ENCODE measurements around the gene CREBL2.
"Not testable (repeated sequence)": the region's sequence is repeated elsewhere in the genome, so short reads cannot be mapped to it uniquely, and the experiment has no call there.

Gene CREBL2

GRCh38 chr12:12599750-12600643 is 11.7 kb upstream of the CREBL2 start:
- no peak for DNase-seq

- no peak for DNase-seq
Observed at GRCh38 chr12:12600659-12601058, 11.0 kb upstream of the CREBL2 start.

- no peak for DNase-seq
Observed at GRCh38 chr12:12604740-12605139, 6.9 kb upstream of the CREBL2 start.

- DNase-seq, result no peak
Observed at GRCh38 chr12:12606781-12607589, 4.7 kb upstream of the CREBL2 start.

GRCh38 chr12:12608557-12608957 is 3.1 kb upstream of the CREBL2 start:
- DNase-seq, result no peak

GRCh38 chr12:12609692-12610091 is 2.0 kb upstream of the CREBL2 start:
- DNase-seq, result no peak

GRCh38 chr12:12610711-12611110 is 965 bp upstream of the CREBL2 start:
- no peak for DNase-seq

GRCh38 chr12:12612358-12612757 is 682 bp downstream of the CREBL2 start:
- DNase-seq, result peak; percentile 38

GRCh38 chr12:12613344-12613743 is 1.7 kb downstream of the CREBL2 start:
- DNase-seq, result no peak

- DNase-seq, result no peak
Observed at GRCh38 chr12:12614342-12614741, 2.7 kb downstream of the CREBL2 start.

- DNase-seq, result no peak
Observed at GRCh38 chr12:12616512-12617310, 5.0 kb downstream of the CREBL2 start.

- not testable (repeated sequence) for DNase-seq
Observed at GRCh38 chr12:12618064-12618463, 6.4 kb downstream of the CREBL2 start.

- no peak for DNase-seq
Observed at GRCh38 chr12:12620730-12621315, 9.1 kb downstream of the CREBL2 start.

- DNase-seq, result no peak
Observed at GRCh38 chr12:12622418-12622817, 10.7 kb downstream of the CREBL2 start.

- DNase-seq, result no peak
Observed at GRCh38 chr12:12624498-12624992, 12.9 kb downstream of the CREBL2 start.

- DNase-seq, result no peak
Observed at GRCh38 chr12:12626471-12626870, 14.8 kb downstream of the CREBL2 start.

GRCh38 chr12:12627308-12627827 is 15.7 kb downstream of the CREBL2 start:
- no peak for DNase-seq

GRCh38 chr12:12628013-12628412 is 16.3 kb downstream of the CREBL2 start:
- no peak for DNase-seq

- no peak for DNase-seq
Observed at GRCh38 chr12:12630850-12631249, 19.2 kb downstream of the CREBL2 start.

- no peak for DNase-seq
Observed at GRCh38 chr12:12635651-12636050, 24.0 kb downstream of the CREBL2 start.

- no peak for DNase-seq
Observed at GRCh38 chr12:12636641-12637040, 25.0 kb downstream of the CREBL2 start.

- not testable (repeated sequence) for DNase-seq
Observed at GRCh38 chr12:12639995-12640394, 28.3 kb downstream of the CREBL2 start.
